HG02870 (cell line): ENCODE measurements around the gene ICA1.

Source experiments
- ATAC-seq: cut with Tn5 transposase; IDR thresholded peaks from one replicate; pipeline ENCODE4 v1.9.1; 2021; ENCODE audit warnings: mild to moderate bottlenecking, moderate library complexity; ENCODE audit not compliant: unreplicated experiment

ICA1 gene

DNA sequence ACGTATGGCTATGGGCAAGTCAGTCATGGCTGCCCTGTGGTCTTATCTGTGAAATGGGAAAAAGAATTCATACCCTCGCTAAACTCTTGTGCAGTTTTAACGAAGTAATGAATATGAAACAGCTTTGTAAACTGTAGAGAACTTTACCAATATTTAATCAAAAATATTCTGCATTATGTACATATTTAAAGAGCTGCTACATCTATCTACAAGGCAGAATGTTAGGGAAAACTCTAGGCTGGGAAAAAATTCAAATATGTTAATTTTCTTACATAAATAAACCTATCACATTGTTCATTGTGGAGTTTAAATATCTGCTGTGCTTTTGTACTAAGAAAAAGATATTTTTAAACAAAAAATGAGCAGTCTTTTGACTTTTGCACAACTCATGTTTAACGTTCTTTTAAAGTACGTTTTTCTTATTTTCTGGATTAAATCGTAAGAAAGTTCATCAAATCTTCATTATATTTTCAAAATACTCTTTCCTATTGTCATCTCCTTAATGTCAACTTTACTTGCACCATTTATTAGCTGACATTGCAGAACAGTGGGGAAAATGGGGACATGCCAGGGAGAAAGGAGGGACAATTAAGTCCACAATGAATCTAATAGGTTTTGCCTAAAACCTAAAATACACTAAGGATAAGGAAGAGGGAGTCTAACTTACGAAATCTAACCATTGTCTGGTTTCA lies 57.5 kb downstream of the ICA1 start:
- ATAC-seq, result no peak

DNA sequence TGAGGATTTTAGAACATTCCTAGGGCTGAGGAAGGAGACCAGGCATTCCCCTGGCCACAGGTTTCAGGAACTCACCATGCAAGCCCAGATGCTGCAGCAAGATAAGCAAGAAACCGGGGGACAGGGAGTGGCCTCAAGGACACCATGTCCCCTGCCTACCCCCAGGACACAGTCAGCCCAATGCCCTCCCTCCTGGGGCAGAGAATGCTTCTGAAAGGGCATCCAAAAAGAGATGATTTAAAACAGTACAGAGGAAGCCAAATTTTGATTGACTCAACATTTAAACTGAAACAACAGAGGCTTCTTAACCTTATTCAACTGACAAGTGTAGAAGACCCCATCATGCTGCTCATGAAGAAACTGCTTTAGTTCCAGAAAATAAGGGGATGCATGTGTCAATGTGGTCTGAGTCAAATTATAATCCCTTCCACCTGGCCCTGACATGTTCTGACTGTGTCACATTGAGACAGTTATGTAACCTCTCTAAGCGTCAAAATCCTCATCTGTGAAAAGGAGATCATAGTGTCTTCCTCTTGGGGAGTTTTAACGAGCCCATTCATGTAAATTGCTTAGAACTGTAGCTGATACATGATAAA lies 60.0 kb downstream of the ICA1 start:
- ATAC-seq, result no peak

GRCh38 chr7:8200717-8201116 lies 61.2 kb downstream of the ICA1 start:
- ATAC-seq, result no peak

GRCh38 chr7:8200316-8200715 lies 61.7 kb downstream of the ICA1 start:
- no peak for ATAC-seq

- no peak for ATAC-seq
These were observed 63.8 kb downstream of the ICA1 start for GRCh38 chr7:8197994-8198698.

- ATAC-seq, result no peak
These were observed 69.1 kb downstream of the ICA1 start for GRCh38 chr7:8192897-8193296.

DNA sequence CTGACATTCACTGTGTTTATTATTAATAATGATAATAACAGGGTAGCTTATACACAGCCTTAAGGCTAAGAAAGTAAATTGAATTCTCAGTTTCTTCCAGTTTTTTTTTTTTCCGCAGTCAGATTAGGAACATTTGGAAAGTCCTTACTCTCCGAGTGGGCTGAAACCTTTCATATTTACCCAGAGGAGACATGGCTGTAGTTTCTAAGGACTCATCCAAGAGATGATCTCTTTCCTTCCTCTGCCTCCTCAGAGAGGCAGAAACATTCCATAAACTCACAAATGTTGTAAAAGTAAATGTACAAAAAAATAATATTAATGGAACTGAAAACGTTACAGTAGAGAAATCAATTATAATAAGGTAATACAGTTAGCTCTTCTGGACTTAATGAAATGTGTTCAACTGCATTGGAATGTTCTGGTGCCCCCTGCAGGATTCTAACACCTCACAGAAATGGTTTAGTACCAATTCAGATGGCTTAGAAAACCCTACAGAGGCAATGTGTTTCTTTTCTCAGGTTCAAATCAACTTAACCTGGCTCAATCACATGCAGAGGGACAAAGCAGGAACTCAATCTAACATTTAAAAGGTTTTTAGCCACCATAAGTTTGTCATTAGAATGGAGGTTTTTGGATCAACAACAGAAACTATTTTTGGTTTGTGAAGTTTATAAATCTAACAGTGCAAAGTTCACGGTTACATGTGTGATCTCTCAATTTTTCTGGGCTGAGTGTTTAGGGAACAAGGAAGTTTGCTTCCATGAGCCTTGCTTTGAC lies 71.7 kb downstream of the ICA1 start:
- peak; percentile 78 for ATAC-seq

GRCh38 chr7:8189625-8190024 lies 72.3 kb downstream of the ICA1 start:
- ATAC-seq, result no peak

DNA sequence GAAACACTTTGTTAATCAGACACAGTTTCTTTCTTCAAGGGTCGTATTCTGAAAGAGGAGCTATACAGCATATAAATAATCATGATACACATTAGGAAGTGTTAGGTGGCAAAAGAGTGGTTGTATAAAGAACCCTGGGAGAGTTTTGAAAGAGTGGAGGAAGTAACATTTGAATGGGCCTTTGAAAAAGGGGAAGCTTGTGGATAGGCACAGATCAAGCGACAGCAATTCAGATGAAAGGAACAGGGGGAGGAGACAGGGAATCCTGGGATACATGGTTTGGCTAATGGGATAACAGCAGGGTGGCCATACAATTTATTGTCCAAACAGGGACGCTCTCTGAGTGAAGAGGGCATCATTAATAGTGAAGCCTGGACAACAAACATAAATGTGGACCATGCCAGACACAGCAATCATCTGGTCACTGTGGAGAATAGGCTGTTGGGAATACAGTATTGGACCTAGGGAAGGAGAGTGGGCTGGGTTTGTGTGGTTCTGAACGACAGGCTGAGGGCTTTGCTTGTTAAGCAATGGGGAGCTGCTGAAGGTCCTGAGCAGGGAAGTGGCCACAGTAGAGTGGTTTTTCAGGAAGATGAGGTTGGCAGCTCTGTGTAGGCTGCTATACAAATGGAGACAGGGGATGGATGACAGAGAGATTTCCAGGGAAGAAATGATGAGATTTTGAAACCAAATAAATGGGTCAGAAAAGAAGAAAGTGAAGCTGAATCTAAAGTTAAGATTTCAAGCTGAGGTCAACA lies 75.9 kb downstream of the ICA1 start:
- no peak for ATAC-seq

GRCh38 chr7:8184221-8184620 lies 77.7 kb downstream of the ICA1 start:
- ATAC-seq, result no peak

GRCh38 chr7:8179486-8179885 lies 82.5 kb downstream of the ICA1 start:
- no peak for ATAC-seq

GRCh38 chr7:8178353-8178752 lies 83.6 kb downstream of the ICA1 start:
- ATAC-seq, result no peak

DNA sequence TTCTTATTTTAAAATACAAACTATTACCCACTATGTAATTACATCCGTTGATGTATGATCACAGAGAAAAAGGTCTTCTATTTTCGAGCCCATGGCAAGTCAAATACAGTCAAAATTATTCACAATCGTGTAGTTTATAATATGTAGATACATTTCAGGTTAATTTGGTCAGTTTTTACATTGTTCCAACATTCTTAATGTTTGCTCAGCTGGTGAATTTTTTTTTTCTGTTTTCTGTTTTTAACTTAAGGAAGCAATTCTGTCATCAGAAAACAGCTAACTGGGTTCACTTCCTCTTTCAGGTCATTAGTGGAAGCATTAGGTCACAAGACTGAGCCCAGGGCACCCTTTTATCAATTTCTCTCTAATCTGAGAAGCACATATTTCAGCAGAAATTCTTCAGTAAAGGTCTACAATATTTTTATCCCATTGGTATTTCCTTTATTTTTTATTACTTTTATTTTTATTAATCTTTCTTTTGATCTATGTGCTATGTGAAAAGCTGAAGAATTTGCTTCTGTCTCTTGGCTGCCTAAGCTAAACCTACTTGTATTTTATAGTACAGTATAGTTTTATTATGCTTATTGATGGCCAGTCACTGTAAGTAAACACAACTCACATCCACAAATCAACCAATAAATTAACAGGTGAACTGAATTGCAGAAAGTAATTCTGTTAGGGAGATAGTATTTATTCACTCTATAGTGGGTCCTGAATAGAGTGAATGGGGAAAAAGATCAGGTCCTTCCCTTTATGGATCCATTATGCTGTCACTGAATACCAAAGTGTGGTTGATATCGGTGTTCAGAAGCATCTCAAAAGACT lies 84.6 kb downstream of the ICA1 start:
- ATAC-seq, result peak; percentile 49

GRCh38 chr7:8176370-8177081 lies 85.4 kb downstream of the ICA1 start:
- peak; percentile 76 for ATAC-seq

DNA sequence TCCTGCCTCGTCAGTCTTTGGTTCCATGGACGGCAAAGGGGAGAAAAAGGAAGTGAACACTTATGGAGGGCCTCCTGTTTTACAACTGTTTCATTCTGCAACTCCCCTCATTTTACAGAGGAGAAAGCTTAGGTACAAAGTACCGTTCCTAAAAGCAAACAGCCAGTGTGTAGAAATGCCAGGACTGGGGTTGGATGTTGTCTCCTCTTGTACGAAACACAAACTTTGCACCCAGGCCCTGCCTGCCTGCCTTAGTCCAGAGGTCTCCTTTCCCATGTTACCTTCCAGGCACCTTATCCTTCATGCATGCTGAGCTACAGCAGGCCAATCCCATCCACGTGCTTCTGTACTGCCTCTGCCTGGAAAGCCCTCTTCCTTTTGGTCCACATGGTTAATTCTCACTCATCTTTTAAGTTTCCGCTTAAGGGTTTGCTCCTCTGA lies 86.0 kb downstream of the ICA1 start:
- no peak for ATAC-seq

GRCh38 chr7:8172372-8173354 lies 89.3 kb downstream of the ICA1 start:
- ATAC-seq, result no peak

DNA sequence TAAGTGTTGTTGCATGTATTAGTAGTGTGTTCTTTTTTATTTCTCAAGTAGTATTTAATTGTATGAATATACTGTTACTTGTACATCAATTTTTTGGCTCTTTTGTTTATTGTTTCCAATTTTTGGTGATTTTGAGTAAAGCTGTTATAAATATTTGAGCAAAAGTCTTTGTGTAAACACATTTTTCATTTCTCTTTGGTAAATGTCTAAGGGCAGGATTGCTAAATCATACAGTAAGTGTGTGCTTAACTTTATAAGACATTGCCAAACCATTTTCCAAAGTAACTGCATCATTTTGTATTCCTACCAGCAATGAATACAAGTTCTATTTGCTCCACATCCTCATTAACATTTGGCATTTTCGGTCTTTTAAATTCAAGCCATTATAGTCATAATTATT lies 92.8 kb downstream of the ICA1 start:
- ATAC-seq, result no peak

GRCh38 chr7:8168336-8168735 lies 93.6 kb downstream of the ICA1 start:
- no peak for ATAC-seq
